Lower leg skin (tissue), 3 donors: ENCODE results near the gene DYNC1LI2.

Experiments used
- CTCF ChIP-seq, 3 donors: fragments of 450-650 bp; IDR thresholded peaks; one replicate each; pipeline ENCODE4 v1.5.1; 2016; ENCODE audit warnings: antibody characterized with exemption in 3 of 3, mild to moderate bottlenecking in 3 of 3, moderate library complexity in 2 of 3
- POLR2A ChIP-seq, 2 donors: fragments of 450-650 bp; IDR thresholded peaks; one replicate each; pipeline ENCODE4 v1.6.1; 2016 to 2017; ENCODE audit warnings: antibody characterized with exemption in 2 of 2, mild to moderate bottlenecking in 1 of 2, moderate library complexity in 1 of 2

GRCh38 chr16:66673691-66674090 is 77.7 kb downstream of the DYNC1LI2 start:
- TF ChIP-seq POLR2A (IDR thresholded peaks at IDR 0.05) (no peak), CTCF (IDR thresholded peaks at IDR 0.05) (no peak)
